Osteocyte (in vitro differentiated cells): ENCODE data around the gene SAA2. TPM values are rescaled to one million over a fixed set of nuclear protein-coding genes. Genes with fewer than 3 reads are reported as not detected.
"Not testable (repeated sequence)": the region's sequence is repeated elsewhere in the genome, so short reads cannot be mapped to it uniquely, and the experiment has no call there.

Experiments
- DNase-seq: peaks from one replicate; pipeline ENCODE4 v3.0.0; 2021; ENCODE audit warnings: mixed read lengths; ENCODE audit not compliant: unreplicated experiment; ENCODE audit errors: extremely low spot score
- H3K27ac Mint-ChIP-seq: one replicate; pipeline ENCODE4 v1.8.0; 2021; ENCODE audit warnings: mild to moderate bottlenecking, mixed read lengths; ENCODE audit not compliant: unreplicated experiment
- H3K27me3 Mint-ChIP-seq: one replicate; pipeline ENCODE4 v1.8.0; 2021; ENCODE audit warnings: mixed read lengths; ENCODE audit not compliant: unreplicated experiment
- H3K36me3 Mint-ChIP-seq: one replicate; pipeline ENCODE4 v1.8.0; 2021; ENCODE audit warnings: mixed read lengths; ENCODE audit not compliant: unreplicated experiment
- H3K4me1 Mint-ChIP-seq: one replicate; pipeline ENCODE4 v1.8.0; 2021; ENCODE audit warnings: mixed read lengths; ENCODE audit not compliant: unreplicated experiment
- H3K4me3 Mint-ChIP-seq: one replicate; pipeline ENCODE4 v1.8.0; 2021; ENCODE audit warnings: mild to moderate bottlenecking, moderate library complexity, mixed read lengths; ENCODE audit not compliant: unreplicated experiment
- H3K9me3 Mint-ChIP-seq: one replicate; pipeline ENCODE4 v1.8.0; 2021; ENCODE audit warnings: mixed read lengths; ENCODE audit not compliant: unreplicated experiment
- CTCF ChIP-seq: fragments of 200-600 bp; sonication (generic); IDR thresholded peaks from 2 replicates; pipeline ENCODE4 v1.5.0; 2021; ENCODE audit warnings: antibody characterized with exemption, mild to moderate bottlenecking, moderate library complexity
- total RNA-seq: library from RNA; stranded (reverse); gene quantifications from 2 replicates; pipeline ENCODE4 v1.2.1, GENCODE V29; 2021

SAA2 gene
- total RNA-seq, 1 donor from 2014 or later: not detected

DNA sequence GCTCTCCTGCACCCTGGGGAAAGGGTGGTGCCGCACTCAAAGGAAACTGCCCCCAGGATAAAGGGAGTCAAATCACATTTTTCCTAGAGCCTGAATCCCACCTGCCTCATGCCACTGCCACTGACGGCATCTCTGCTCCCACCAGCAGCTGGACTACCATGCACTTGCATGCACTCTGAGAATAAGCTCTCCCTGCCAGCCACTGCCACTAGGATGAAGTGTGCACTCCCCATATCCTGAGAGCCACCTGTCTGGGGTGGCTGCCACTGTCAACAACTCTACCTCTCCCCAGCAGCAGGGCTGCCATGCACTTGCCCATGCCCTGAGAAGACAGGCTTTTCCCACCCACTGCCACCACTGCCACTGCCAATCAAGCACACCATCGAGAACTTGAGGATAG is 44.2 kb downstream of the SAA2 start:
- TF ChIP-seq CTCF: no peak
- Mint-ChIP-seq H3K4me3 (no peak overlapping the region), H3K9me3 (peaks cover 3% of the 10 kb centered on the region), H3K27ac (no peak overlapping the region), H3K36me3 (no peaks in the 10 kb centered on the region), H3K4me1 (no peaks in the 10 kb centered on the region), H3K27me3 (peaks cover 36% of the 10 kb centered on the region)
- no peak for DNase-seq

- Mint-ChIP-seq H3K4me1 (no peaks in the 10 kb centered on the region), H3K27me3 (peaks cover 34% of the 10 kb centered on the region), H3K27ac (no peak overlapping the region), H3K36me3 (no peaks in the 10 kb centered on the region), H3K9me3 (peaks cover 3% of the 10 kb centered on the region), H3K4me3 (no peak overlapping the region)
- no peak for DNase-seq
- TF ChIP-seq CTCF: peak; percentile 32
Measured at GRCh38 chr11:18203723-18204122, 44.7 kb downstream of the SAA2 start.

GRCh38 chr11:18197738-18198137 is 50.7 kb downstream of the SAA2 start:
- H3K27ac Mint-ChIP-seq, H3K36me3 Mint-ChIP-seq, DNase-seq, H3K4me1 Mint-ChIP-seq, H3K4me3 Mint-ChIP-seq, H3K9me3 Mint-ChIP-seq: not testable (repeated sequence)
- peaks cover 27% of the 10 kb centered on the region for H3K27me3 Mint-ChIP-seq

DNA sequence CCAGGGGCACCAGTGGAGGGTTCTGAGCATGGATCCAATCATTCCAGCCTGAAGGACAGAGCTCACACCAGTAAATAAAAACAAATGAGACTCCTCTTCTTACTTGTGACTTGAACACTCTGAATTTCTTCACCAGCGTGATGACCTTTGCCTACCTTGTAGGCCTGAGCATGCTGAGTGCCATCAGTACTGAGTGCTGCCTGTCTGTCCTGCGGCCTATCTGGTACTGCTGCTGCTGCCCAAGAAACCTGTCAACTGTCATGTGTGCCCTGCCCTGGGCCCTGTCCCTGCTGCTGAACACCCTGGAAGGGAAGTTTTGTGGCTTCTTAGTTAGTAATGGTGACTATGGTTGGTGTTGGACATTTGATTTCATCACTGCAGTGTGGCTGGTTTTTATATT is 51.9 kb downstream of the SAA2 start:
- TF ChIP-seq CTCF: no peak
- DNase-seq: no peak
- Mint-ChIP-seq H3K4me1 (no peaks in the 10 kb centered on the region), H3K27ac (no peak overlapping the region), H3K4me3 (no peak overlapping the region), H3K9me3 (no peaks in the 10 kb centered on the region), H3K36me3 (no peaks in the 10 kb centered on the region), H3K27me3 (peaks cover 29% of the 10 kb centered on the region)

Other genes with a start within 250 kb of the SAA2 start
- gene SERGEF, start 235.6 kb downstream of the SAA2 start, total RNA-seq: 24.0 and 27.1 TPM in 2 replicates
- gene TPH1, start 202.4 kb downstream of the SAA2 start, total RNA-seq: 0.11 and 0.31 TPM in 2 replicates
- 14.9 and 17.6 TPM in 2 replicates for gene SAAL1, start 142.6 kb downstream of the SAA2 start, total RNA-seq
- gene MRGPRX3, start 116.1 kb downstream of the SAA2 start, total RNA-seq: not detected in 2 replicates
- gene MRGPRX4, start 75.8 kb downstream of the SAA2 start, total RNA-seq: not detected in 2 replicates
- gene SAA4, start 11.9 kb downstream of the SAA2 start, total RNA-seq: not detected in 2 replicates
- not detected in 2 replicates for gene SAA1, start 17.6 kb upstream of the SAA2 start, total RNA-seq
- 68.9 and 76.3 TPM in 2 replicates for gene HPS5, start 73.5 kb upstream of the SAA2 start, total RNA-seq
- gene GTF2H1, start 73.9 kb upstream of the SAA2 start, total RNA-seq: 91.1 and 95.1 TPM in 2 replicates
- 485 and 491 TPM in 2 replicates for gene LDHA, start 145.9 kb upstream of the SAA2 start, total RNA-seq
- not detected in 2 replicates for gene LDHC, start 163.7 kb upstream of the SAA2 start, total RNA-seq
- not detected in 2 replicates for gene LDHAL6A, start 207.2 kb upstream of the SAA2 start, total RNA-seq